ENCODE measurements around the gene SH3RF3.

Gene SH3RF3

DNA sequence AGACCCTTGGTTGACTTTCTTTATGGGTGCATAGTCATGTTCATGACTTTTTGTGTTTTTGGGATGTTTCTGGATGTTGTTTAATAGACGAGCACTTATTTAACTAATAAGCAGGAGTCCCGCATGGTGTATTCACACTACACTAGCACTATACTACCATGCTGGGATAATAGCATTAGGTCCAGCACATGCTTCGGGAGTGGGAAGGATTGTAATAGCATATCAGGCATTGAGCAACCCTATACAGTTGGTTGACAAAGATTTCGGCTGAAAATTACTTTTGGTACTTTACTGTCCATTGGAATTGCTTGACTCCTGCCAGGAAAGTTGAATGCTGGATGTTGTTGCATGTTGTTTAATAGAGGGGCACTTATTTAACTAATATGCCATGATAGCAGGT, 2.8 kb downstream of the SH3RF3 start:
- TF ChIP-seq, protein P1, sequence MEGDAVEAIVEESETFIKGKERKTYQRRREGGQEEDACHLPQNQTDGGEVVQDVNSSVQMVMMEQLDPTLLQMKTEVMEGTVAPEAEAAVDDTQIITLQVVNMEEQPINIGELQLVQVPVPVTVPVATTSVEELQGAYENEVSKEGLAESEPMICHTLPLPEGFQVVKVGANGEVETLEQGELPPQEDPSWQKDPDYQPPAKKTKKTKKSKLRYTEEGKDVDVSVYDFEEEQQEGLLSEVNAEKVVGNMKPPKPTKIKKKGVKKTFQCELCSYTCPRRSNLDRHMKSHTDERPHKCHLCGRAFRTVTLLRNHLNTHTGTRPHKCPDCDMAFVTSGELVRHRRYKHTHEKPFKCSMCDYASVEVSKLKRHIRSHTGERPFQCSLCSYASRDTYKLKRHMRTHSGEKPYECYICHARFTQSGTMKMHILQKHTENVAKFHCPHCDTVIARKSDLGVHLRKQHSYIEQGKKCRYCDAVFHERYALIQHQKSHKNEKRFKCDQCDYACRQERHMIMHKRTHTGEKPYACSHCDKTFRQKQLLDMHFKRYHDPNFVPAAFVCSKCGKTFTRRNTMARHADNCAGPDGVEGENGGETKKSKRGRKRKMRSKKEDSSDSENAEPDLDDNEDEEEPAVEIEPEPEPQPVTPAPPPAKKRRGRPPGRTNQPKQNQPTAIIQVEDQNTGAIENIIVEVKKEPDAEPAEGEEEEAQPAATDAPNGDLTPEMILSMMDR (IDR thresholded peaks at IDR 0.05) = no peak
- no peaks in the 10 kb centered on the region for H3K36me3 Mint-ChIP-seq (ENCODE audit: low read depth)
- H3K9me3 Mint-ChIP-seq = no peaks in the 10 kb centered on the region
- H3K27ac Mint-ChIP-seq = no peak overlapping the region
- no peak for DNase-seq
- peaks cover 50% of the 10 kb centered on the region for H3K4me1 Mint-ChIP-seq
- peaks cover 16% of the 10 kb centered on the region for H3K27me3 Mint-ChIP-seq (ENCODE audit: low read depth, poor library complexity)
- H3K4me3 Mint-ChIP-seq = peak overlapping the region; percentile 94

DNA sequence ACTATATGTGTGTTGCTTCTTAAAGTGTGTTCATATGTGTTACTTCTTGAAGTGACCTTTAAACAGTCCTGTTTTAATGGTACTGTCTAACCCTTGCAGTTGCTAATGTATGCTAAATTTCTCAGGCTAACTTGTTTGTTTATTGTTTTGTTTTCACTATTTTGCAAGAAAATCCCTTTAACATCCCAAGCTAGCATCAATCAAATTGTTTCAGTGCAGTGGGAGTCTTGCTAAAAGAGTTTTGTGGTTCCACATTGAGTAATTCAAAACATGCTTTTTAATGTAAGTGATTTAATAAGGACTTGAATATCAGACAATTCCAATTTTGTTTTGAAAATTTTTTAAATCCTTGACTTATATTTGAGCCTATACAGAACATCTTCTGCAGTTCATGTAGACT, 3.6 kb downstream of the SH3RF3 start:
- Mint-ChIP-seq H3K27me3 (ENCODE audit: low read depth, poor library complexity) (peaks cover 16% of the 10 kb centered on the region), H3K27ac (no peak overlapping the region), H3K9me3 (no peaks in the 10 kb centered on the region), H3K4me3 (no peak overlapping the region), H3K4me1 (peaks cover 57% of the 10 kb centered on the region), H3K36me3 (ENCODE audit: low read depth) (no peaks in the 10 kb centered on the region)
- DNase-seq = no peak
- TF ChIP-seq, protein P1 (IDR thresholded peaks at IDR 0.05) = no peak

DNA sequence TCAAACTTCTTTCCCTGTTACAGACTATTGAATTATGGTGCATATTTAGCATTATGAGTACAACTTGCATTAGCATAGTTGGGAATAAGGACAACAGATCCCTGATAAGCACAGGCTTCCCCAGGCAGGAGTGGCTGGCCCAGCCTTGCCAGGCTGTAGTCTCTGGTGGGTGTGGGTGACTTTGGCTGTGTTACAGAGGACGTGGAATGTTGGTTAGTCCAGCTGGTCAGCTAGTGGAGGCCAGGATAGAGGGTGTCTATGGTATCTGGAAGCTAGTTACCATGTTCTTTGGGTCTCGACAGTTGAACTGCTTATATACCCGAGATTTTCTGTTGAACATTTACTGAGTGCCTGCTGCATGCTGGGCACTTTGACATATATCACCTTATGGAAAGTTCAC, 4.7 kb downstream of the SH3RF3 start:
- H3K4me1 Mint-ChIP-seq = peaks cover 63% of the 10 kb centered on the region
- H3K9me3 Mint-ChIP-seq = no peaks in the 10 kb centered on the region
- H3K4me3 Mint-ChIP-seq = no peak overlapping the region
- H3K36me3 Mint-ChIP-seq (ENCODE audit: low read depth) = no peaks in the 10 kb centered on the region
- peaks cover 20% of the 10 kb centered on the region for H3K27me3 Mint-ChIP-seq (ENCODE audit: low read depth, poor library complexity)
- no peak overlapping the region for H3K27ac Mint-ChIP-seq
- no peak for DNase-seq
- TF ChIP-seq, protein P1 (IDR thresholded peaks at IDR 0.05) = no peak

DNA sequence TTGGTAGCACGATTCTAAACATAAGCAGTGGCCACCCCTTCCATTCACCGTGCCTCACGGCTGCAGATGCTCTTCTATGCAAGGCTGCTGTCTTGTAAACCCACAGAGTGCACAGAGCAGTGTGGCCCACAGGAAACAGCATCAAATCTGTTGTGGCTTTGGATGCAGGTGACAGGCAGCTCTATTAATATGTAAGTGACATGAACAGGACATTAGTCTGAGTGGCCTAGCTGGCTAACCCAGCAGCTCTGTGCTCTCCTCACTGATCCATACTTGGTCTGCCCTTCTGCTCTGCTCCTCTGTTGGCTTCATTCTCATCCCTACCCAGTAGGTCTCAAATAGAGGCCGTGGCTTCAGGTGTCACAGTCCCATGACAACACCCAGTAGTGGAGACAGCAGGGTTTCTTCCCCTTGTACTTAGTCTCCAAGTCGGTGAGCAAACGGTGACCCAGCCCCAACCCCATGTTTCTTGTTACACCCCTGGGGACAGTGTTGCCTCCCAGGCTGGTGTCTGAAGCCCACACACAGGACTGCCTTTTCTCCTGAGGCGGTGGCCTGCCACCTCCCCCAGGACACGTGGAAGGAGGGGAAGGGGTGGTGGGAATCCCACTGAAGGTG, 5.8 kb downstream of the SH3RF3 start:
- peaks cover 71% of the 10 kb centered on the region for H3K4me1 Mint-ChIP-seq
- peaks cover 20% of the 10 kb centered on the region for H3K27me3 Mint-ChIP-seq (ENCODE audit: low read depth, poor library complexity)
- DNase-seq = no peak
- H3K4me3 Mint-ChIP-seq = no peak overlapping the region
- H3K27ac Mint-ChIP-seq = no peak overlapping the region
- no peaks in the 10 kb centered on the region for H3K36me3 Mint-ChIP-seq (ENCODE audit: low read depth)
- no peaks in the 10 kb centered on the region for H3K9me3 Mint-ChIP-seq
- TF ChIP-seq, protein P1 (IDR thresholded peaks at IDR 0.05) = no peak

DNA sequence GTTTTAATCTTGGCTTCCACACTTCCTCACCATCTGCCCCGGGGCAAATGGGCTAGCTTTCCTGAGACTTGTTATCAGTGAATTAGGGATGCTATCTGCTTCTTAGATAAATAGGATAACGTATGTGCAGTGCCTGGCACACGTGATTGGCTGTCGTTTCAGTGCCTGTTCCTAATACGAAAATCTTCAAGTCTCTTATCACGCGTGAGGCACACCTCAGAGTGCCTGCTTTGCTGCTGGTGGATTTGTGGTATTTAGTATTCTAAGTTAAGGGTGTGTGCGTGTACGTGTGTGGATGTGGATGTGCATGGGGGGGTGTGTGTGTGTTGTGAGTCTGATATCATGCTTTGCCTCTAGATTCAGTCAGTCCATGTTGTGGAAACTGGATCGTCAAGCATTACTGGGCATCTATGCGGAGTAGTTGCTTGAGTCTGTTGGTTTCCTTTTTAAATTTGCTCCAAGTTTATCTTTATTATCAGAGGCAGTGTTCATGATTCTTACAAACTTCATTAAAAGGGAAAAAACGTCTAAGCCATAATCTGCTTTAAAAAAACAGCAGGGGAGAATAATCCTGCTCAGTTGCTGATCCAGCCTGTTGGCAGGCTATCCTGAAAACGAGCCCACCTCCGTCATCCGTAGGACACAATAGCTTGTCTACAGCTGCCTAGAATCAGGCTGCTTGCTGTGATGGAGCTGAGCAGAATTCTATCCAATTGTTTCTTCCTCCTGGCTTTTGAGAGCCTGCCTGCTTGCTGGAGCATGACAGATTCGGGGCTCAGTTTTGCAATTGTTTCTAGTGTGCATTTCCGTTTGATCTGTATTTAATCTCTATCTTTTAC, 6.6 kb downstream of the SH3RF3 start:
- Mint-ChIP-seq H3K9me3 (no peaks in the 10 kb centered on the region), H3K4me1 (peaks cover 69% of the 10 kb centered on the region), H3K27me3 (ENCODE audit: low read depth, poor library complexity) (peaks cover 16% of the 10 kb centered on the region)

More for the DNA sequence above, 6.6 kb downstream of the SH3RF3 start:
- H3K27ac Mint-ChIP-seq = peak overlapping the region; percentile 18
- H3K4me3 Mint-ChIP-seq = no peak overlapping the region
- no peaks in the 10 kb centered on the region for H3K36me3 Mint-ChIP-seq (ENCODE audit: low read depth)
- TF ChIP-seq, protein P1 (IDR thresholded peaks at IDR 0.05) = no peak
- no peak for DNase-seq
